Kidney (tissue), 14 donors: ENCODE measurements around the gene ADAMTSL5. TPM values are rescaled to one million over a fixed set of nuclear protein-coding genes. Genes with fewer than 3 reads are reported as not detected.

Source experiments
- DNase-seq, 5 donors: peaks; one replicate each; pipeline ENCODE4 v3.0.0-alpha.2; 2013 to 2020
- FAIRE-seq: peaks from 2 replicates; lab custom pipeline; 2012; peaks lifted over from hg19 to GRCh38; lab: Jason Lieb, UNC
- H3K27ac ChIP-seq, 2 donors: one replicate each; pipeline ENCODE4 v1.7.0; 2013; ENCODE audit warnings: low read depth in 2 of 2, low read length in 2 of 2, inconsistent platforms in 1 of 2
- H3K27me3 ChIP-seq: one replicate; pipeline ENCODE4 v1.7.1; 2013; ENCODE audit warnings: low read length, inconsistent platforms; ENCODE audit not compliant: control insufficient read depth, insufficient read depth
- H3K36me3 ChIP-seq, 3 donors: one replicate each; pipeline versions ENCODE4 v1.7.0 to v1.7.1; 2013; ENCODE audit warnings: low read length in 3 of 3, control low read depth in 1 of 3, inconsistent platforms in 1 of 3; ENCODE audit not compliant: insufficient read depth in 3 of 3, control insufficient read depth in 2 of 3
- H3K4me1 ChIP-seq, 3 donors: one replicate each; pipeline versions ENCODE4 v1.7.0 to v1.7.1; 2013; ENCODE audit warnings: low read length in 3 of 3, inconsistent platforms in 1 of 3, low read depth in 1 of 3; ENCODE audit not compliant: control insufficient read depth in 2 of 3, insufficient read depth in 2 of 3
- H3K4me3 ChIP-seq, 3 donors: one replicate each; pipeline versions ENCODE4 v1.7.0 to v1.8.1; 2013; ENCODE audit warnings: low read length in 3 of 3, control low read depth in 1 of 3, inconsistent platforms in 1 of 3
- H3K9ac ChIP-seq, 3 donors: one replicate each; pipeline versions ENCODE4 v1.7.0 to v1.7.1; 2013; ENCODE audit warnings: low read length in 3 of 3, control low read depth in 1 of 3, inconsistent platforms in 1 of 3
- H3K9me3 ChIP-seq, 3 donors: one replicate each; pipeline versions ENCODE4 v1.7.0 to v1.7.1; 2013; ENCODE audit warnings: low read length in 3 of 3, control low read depth in 1 of 3, inconsistent platforms in 1 of 3; ENCODE audit not compliant: control insufficient read depth in 2 of 3, insufficient read depth in 1 of 3
- CTCF ChIP-seq: IDR thresholded peaks from 3 replicates; pipeline ENCODE4 v1.5.1; 2012; ENCODE audit warnings: mild to moderate bottlenecking, moderate library complexity, borderline replicate concordance; ENCODE audit not compliant: insufficient read depth; ENCODE audit errors: extremely low read depth
- intact Hi-C: fragments of 100-400 bp; cut with DNase I; formaldehyde crosslinking; loops from one replicate; pipeline ENCODE4 v1.11.1; 2022
- polyA plus RNA-seq: library from polyadenylated mRNA; stranded (reverse); fragments of 350-450 nt; fragmentation: Illumina TruSeq; extraction: RNeasy Lipid Tissue Mini Kit (QIAGEN cat#74804); gene quantifications from one replicate; pipeline ENCODE4 v1.2.3, GENCODE V29; 2014; ENCODE audit warnings: low read depth, low replicate concordance; ENCODE audit not compliant: insufficient read depth
- total RNA-seq: library from RNA; stranded (reverse); fragmentation: NEBNext Ultra II Directional; extraction: Animal tissue kit (Norgen Biotek cat#: 25700); gene quantifications from one replicate; pipeline ENCODE4 v1.2.1, GENCODE V29; 2021
- donor health status: control.
- donor health status: control.
- donor health status: control.
- donor health status: control.
- donor health status: control.
- donor health status: DM: yes; HTN: yes; CAD: no.
- donor health status: Normal renal cell carcinoma (clear cell type).

The ADAMTSL5 gene
- total and polyA plus RNA-seq, 2 donors from 2014 or later = 1.4 to 4.6 TPM

- no peak overlapping the region for H3K27ac ChIP-seq
- H3K36me3 ChIP-seq = no peaks in the 10 kb centered on the region
- no peak overlapping the region for H3K9ac ChIP-seq
- DNase-seq (no peak), FAIRE-seq (no peak)
- no peaks in the 10 kb centered on the region for H3K9me3 ChIP-seq
- no peak for TF ChIP-seq CTCF
- intact Hi-C loops = no loop called here
- H3K27me3 ChIP-seq = no peaks in the 10 kb centered on the region
- H3K4me3 ChIP-seq = no peak overlapping the region
- H3K4me1 ChIP-seq = peaks cover 0 to 2% (median 0%) of the 10 kb centered on the region in 3 donors
Observed at GRCh38 chr19:1495799-1496713, 16.8 kb downstream of the ADAMTSL5 start.

GRCh38 chr19:1495051-1495798, 17.6 kb downstream of the ADAMTSL5 start:
- no peak for TF ChIP-seq CTCF
- no peak overlapping the region for H3K9ac ChIP-seq
- peaks cover 0 to 2% (median 0%) of the 10 kb centered on the region in 3 donors for H3K4me1 ChIP-seq
- H3K27me3 ChIP-seq = no peaks in the 10 kb centered on the region
- no peak overlapping the region for H3K27ac ChIP-seq
- intact Hi-C loops = no loop called here
- no peak for FAIRE-seq
- H3K36me3 ChIP-seq = no peaks in the 10 kb centered on the region
- no peaks in the 10 kb centered on the region for H3K9me3 ChIP-seq
- DNase-seq = peak in 1 of 5 donors; percentile 45
- no peak overlapping the region for H3K4me3 ChIP-seq

GRCh38 chr19:1494115-1494815, 18.6 kb downstream of the ADAMTSL5 start:
- intact Hi-C loops = no loop called here
- no peak for TF ChIP-seq CTCF
- DNase-seq = peak in 1 of 5 donors; percentile 48
- Histone ChIP-seq H3K27me3 (no peaks in the 10 kb centered on the region), H3K27ac (no peak overlapping the region), H3K9ac (no peak overlapping the region), H3K4me3 (no peak overlapping the region), H3K9me3 (no peaks in the 10 kb centered on the region), H3K4me1 (peaks cover 0 to 8% (median 0%) of the 10 kb centered on the region in 3 donors), H3K36me3 (no peaks in the 10 kb centered on the region)
- FAIRE-seq = no peak
